Testis (tissue), 2 donors: ENCODE results near the gene PPP2CA.

Source experiments
- CTCF ChIP-seq, 3 experiments: fragments of 450-650 bp in 2 of 3; fragments of 200-600 bp in 1 of 3; sonication (generic) in 1 of 3; IDR thresholded peaks; one replicate each; pipeline ENCODE4 v1.5.1; 2016 to 2019; ENCODE audit warnings: antibody characterized with exemption in 3 of 3, mild to moderate bottlenecking in 2 of 3, moderate library complexity in 1 of 3
- POLR2A ChIP-seq: fragments of 450-650 bp; IDR thresholded peaks from one replicate; pipeline ENCODE4 v1.6.1; 2017; ENCODE audit warnings: antibody characterized with exemption, mild to moderate bottlenecking, moderate library complexity

- TF ChIP-seq CTCF (IDR thresholded peaks at IDR 0.05) = no peak
- no peak for TF ChIP-seq POLR2A
These were observed 37.8 kb downstream of the PPP2CA start for GRCh38 chr5:134188092-134188491.
